Measurements from ENCODE around the gene GNGT2. TPM values are rescaled to one million over a fixed set of nuclear protein-coding genes. Genes with fewer than 3 reads are reported as not detected.

Gene GNGT2
- total RNA-seq, 2 donors from 2014 or later, result 23.1 to 27.0 TPM

GRCh38 chr17:49239963-49240362, 29.6 kb upstream of the GNGT2 start:
- Mint-ChIP-seq H3K36me3 (ENCODE audit: low read depth) (no peaks in the 10 kb centered on the region), H3K27me3 (peaks cover 6% of the 10 kb centered on the region)
- no peak for ATAC-seq (replicated peaks)

GRCh38 chr17:49235896-49236295, 25.5 kb upstream of the GNGT2 start:
- Mint-ChIP-seq H3K36me3 (ENCODE audit: low read depth) (no peaks in the 10 kb centered on the region), H3K4me1 (peaks cover 8% of the 10 kb centered on the region), H3K27ac (no peak overlapping the region), H3K9me3 (no peaks in the 10 kb centered on the region), H3K27me3 (peaks cover 3% of the 10 kb centered on the region), H3K4me3 (no peak overlapping the region)
- ATAC-seq (replicated peaks), result no peak

More at GRCh38 chr17:49239963-49240362, 29.6 kb upstream of the GNGT2 start:
- Mint-ChIP-seq H3K27ac (no peak overlapping the region), H3K9me3 (no peaks in the 10 kb centered on the region), H3K4me1 (no peaks in the 10 kb centered on the region), H3K4me3 (no peak overlapping the region)

- H3K27me3 Mint-ChIP-seq, result peaks cover 5% of the 10 kb centered on the region
- ATAC-seq (replicated peaks), result no peak
- H3K4me3 Mint-ChIP-seq, result no peak overlapping the region
- no peaks in the 10 kb centered on the region for H3K9me3 Mint-ChIP-seq
- peaks cover 8% of the 10 kb centered on the region for H3K4me1 Mint-ChIP-seq
- no peak overlapping the region for H3K27ac Mint-ChIP-seq
- no peaks in the 10 kb centered on the region for H3K36me3 Mint-ChIP-seq (ENCODE audit: low read depth)
Observed at GRCh38 chr17:49234509-49235080, 24.2 kb upstream of the GNGT2 start.

GRCh38 chr17:49231563-49231894, 21.2 kb upstream of the GNGT2 start:
- Mint-ChIP-seq H3K9me3 (no peaks in the 10 kb centered on the region), H3K36me3 (ENCODE audit: low read depth) (no peaks in the 10 kb centered on the region), H3K4me3 (peak overlapping the region; percentile 80), H3K4me1 (peaks cover 8% of the 10 kb centered on the region), H3K27me3 (peaks cover 7% of the 10 kb centered on the region), H3K27ac (no peak overlapping the region)
- no peak for ATAC-seq (replicated peaks)

- no peak within 1 kb of the TSS for H3K27ac Mint-ChIP-seq
- ATAC-seq (replicated peaks), result peak; percentile 96
Observed at GRCh38 chr17:49230636-49231562, 20.5 kb upstream of the GNGT2 start, which contains the start of gene PHOSPHO1. TSS of gene PHOSPHO1 (minus strand) at chr17:49230787. CDS start at chr17:49226691, 4,096 bp downstream.

GRCh38 chr17:49229805-49230600, 19.6 kb upstream of the GNGT2 start:
- ATAC-seq (replicated peaks), result no peak
- Mint-ChIP-seq H3K36me3 (ENCODE audit: low read depth) (no peaks in the 10 kb centered on the region), H3K4me3 (peak overlapping the region; percentile 80), H3K4me1 (peaks cover 8% of the 10 kb centered on the region), H3K27ac (no peak overlapping the region), H3K9me3 (no peaks in the 10 kb centered on the region), H3K27me3 (peaks cover 7% of the 10 kb centered on the region)

More at GRCh38 chr17:49230636-49231562, 20.5 kb upstream of the GNGT2 start, which contains the start of gene PHOSPHO1:
- Mint-ChIP-seq H3K27me3 (peaks cover 7% of the 10 kb centered on the region), H3K36me3 (ENCODE audit: low read depth) (no peaks in the 10 kb centered on the region), H3K4me1 (peaks cover 8% of the 10 kb centered on the region), H3K4me3 (peak within 1 kb of the TSS; percentile 80), H3K9me3 (no peaks in the 10 kb centered on the region)

- H3K4me1 Mint-ChIP-seq, result peaks cover 8% of the 10 kb centered on the region
- H3K36me3 Mint-ChIP-seq (ENCODE audit: low read depth), result no peaks in the 10 kb centered on the region
- H3K9me3 Mint-ChIP-seq, result no peaks in the 10 kb centered on the region
- H3K4me3 Mint-ChIP-seq, result peak overlapping the region; percentile 41
- no peak overlapping the region for H3K27ac Mint-ChIP-seq
- peaks cover 9% of the 10 kb centered on the region for H3K27me3 Mint-ChIP-seq
- ATAC-seq (replicated peaks), result no peak
Observed at GRCh38 chr17:49229076-49229804, 18.9 kb upstream of the GNGT2 start.

- Mint-ChIP-seq H3K4me3 (no peak overlapping the region), H3K36me3 (ENCODE audit: low read depth) (peaks cover 6% of the 10 kb centered on the region), H3K27ac (no peak overlapping the region), H3K27me3 (peaks cover 10% of the 10 kb centered on the region), H3K9me3 (no peaks in the 10 kb centered on the region), H3K4me1 (peaks cover 12% of the 10 kb centered on the region)
- ATAC-seq (replicated peaks), result peak; percentile 56
Observed at GRCh38 chr17:49227436-49228261, 17.3 kb upstream of the GNGT2 start.

- ATAC-seq (replicated peaks), result no peak
- Mint-ChIP-seq H3K27me3 (peaks cover 10% of the 10 kb centered on the region), H3K4me1 (peaks cover 12% of the 10 kb centered on the region), H3K4me3 (no peak overlapping the region), H3K36me3 (ENCODE audit: low read depth) (peaks cover 14% of the 10 kb centered on the region), H3K27ac (no peak overlapping the region), H3K9me3 (no peaks in the 10 kb centered on the region)
Observed at GRCh38 chr17:49226771-49227435, 16.5 kb upstream of the GNGT2 start.

- Mint-ChIP-seq H3K27me3 (peaks cover 10% of the 10 kb centered on the region), H3K27ac (no peak overlapping the region), H3K4me3 (peak overlapping the region; percentile 14), H3K4me1 (peaks cover 8% of the 10 kb centered on the region), H3K9me3 (no peaks in the 10 kb centered on the region), H3K36me3 (ENCODE audit: low read depth) (peaks cover 18% of the 10 kb centered on the region)
- no peak for ATAC-seq (replicated peaks)
Observed at GRCh38 chr17:49225554-49226236, 15.3 kb upstream of the GNGT2 start.

- Mint-ChIP-seq H3K27me3 (peaks cover 10% of the 10 kb centered on the region), H3K27ac (no peak overlapping the region), H3K4me3 (peak overlapping the region; percentile 71), H3K36me3 (ENCODE audit: low read depth) (peaks cover 25% of the 10 kb centered on the region), H3K9me3 (no peaks in the 10 kb centered on the region), H3K4me1 (peaks cover 8% of the 10 kb centered on the region)
- ATAC-seq (replicated peaks), result no peak
Observed at GRCh38 chr17:49224997-49225337, 14.6 kb upstream of the GNGT2 start.

- H3K27me3 Mint-ChIP-seq, result peaks cover 6% of the 10 kb centered on the region
- no peaks in the 10 kb centered on the region for H3K9me3 Mint-ChIP-seq
- H3K36me3 Mint-ChIP-seq (ENCODE audit: low read depth), result peaks cover 29% of the 10 kb centered on the region
- peak; percentile 49 for ATAC-seq (replicated peaks)
- H3K4me3 Mint-ChIP-seq, result peak overlapping the region; percentile 71
- H3K27ac Mint-ChIP-seq, result no peak overlapping the region
- peaks cover 8% of the 10 kb centered on the region for H3K4me1 Mint-ChIP-seq
Observed at GRCh38 chr17:49224198-49224996, 14.0 kb upstream of the GNGT2 start.
